IPS DF 6.9 (cell line): ENCODE measurements around the gene FGGY.
"Not testable (repeated sequence)": the region's sequence is repeated elsewhere in the genome, so short reads cannot be mapped to it uniquely, and the experiment has no call there.

ENCODE experiments used
- DNase-seq: peaks from one replicate; pipeline ENCODE4 v3.0.0-alpha.2; 2013; ENCODE audit warnings: low read depth, low spot score
- H3K27ac ChIP-seq: one replicate; pipeline ENCODE4 v1.5.1; 2013; ENCODE audit warnings: low read length, control low read depth
- H3K27me3 ChIP-seq: 2 replicates; pipeline ENCODE4 v1.6.1; 2013; ENCODE audit warnings: mild to moderate bottlenecking, low read length; ENCODE audit not compliant: control insufficient read depth, insufficient read depth
- H3K36me3 ChIP-seq: 2 replicates; pipeline ENCODE4 v1.6.1; 2013; ENCODE audit warnings: low read length; ENCODE audit not compliant: control insufficient read depth, insufficient read depth
- H3K4me1 ChIP-seq: 2 replicates; pipeline ENCODE4 v1.6.1; 2013; ENCODE audit warnings: low read length; ENCODE audit not compliant: control insufficient read depth, insufficient read depth
- H3K4me3 ChIP-seq: 2 replicates; pipeline ENCODE4 v1.5.1; 2013; ENCODE audit warnings: mild to moderate bottlenecking, low read length
- H3K9me3 ChIP-seq: 2 replicates; pipeline ENCODE4 v1.6.1; 2013; ENCODE audit warnings: low read length, inconsistent platforms; ENCODE audit not compliant: control insufficient read depth, insufficient read depth
- WGBS: extraction: QIAGEN DNeasy Blood & Tissue Kit; methylation state at CpG from one replicate; pipeline ENCODE4 v1.1.7; 2013; ENCODE audit warnings: mixed read lengths, missing lambda C conversion rate; ENCODE audit not compliant: insufficient read length, insufficient coverage; 5-methylcytosine and 5-hydroxymethylcytosine counted together

The FGGY gene

DNA sequence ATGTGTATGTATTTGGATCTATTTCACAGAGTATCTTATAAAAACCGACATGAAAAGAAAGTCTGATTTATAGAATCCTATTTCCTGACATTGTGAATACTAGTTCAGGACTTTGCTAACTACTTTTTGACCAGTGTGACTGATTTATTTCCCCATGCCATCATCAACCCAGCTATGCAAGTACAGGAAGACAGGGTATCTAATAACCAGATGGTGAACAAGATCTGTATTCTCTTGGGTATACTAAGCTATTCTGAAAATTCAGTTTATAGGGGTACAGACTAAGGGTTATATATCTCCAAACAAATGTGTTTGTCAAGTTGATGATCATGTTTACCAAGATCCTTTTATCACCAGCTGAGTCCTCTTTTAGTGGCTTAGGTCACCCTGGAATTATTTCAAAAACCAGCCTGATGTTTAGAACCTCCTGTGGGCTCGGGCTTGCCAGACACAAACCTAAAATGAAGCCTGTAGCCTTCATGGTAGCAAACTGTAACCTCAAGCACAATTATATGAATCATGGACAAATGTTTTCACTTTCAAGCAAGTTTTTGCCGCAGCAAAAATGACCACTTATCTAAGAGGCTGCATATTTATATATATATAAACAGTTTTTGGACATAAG lies 185.1 kb downstream of the FGGY start:
- no CpG with 5 or more reads among the region's 3 CpGs for WGBS
- H3K4me1 ChIP-seq, result no peaks in the 10 kb centered on the region
- no peak overlapping the region for H3K27ac ChIP-seq
- no peaks in the 10 kb centered on the region for H3K36me3 ChIP-seq
- no peak overlapping the region for H3K4me3 ChIP-seq
- no peaks in the 10 kb centered on the region for H3K9me3 ChIP-seq
- no peak for DNase-seq
- H3K27me3 ChIP-seq, result no peaks in the 10 kb centered on the region

DNA sequence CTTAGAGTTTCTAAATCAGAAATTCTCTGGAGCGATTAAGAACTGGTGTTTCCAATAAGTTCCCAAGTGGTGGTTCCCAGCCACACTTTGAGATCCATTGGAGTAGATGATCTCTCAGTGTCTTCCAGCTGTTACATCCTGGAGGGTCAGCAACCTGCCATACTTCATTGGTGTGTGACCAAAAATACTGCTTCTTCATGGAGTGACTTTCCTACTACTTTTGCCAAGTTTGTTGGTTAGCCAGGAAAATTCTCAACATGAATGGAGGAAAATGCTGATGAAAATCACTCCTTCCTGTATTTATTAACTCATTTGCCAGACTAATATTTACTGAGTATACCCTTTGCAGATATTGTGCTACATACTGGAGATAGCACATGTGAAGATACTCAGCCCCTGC lies 186.1 kb downstream of the FGGY start:
- Histone ChIP-seq H3K4me3 (no peak overlapping the region), H3K27me3 (no peaks in the 10 kb centered on the region), H3K27ac (no peak overlapping the region), H3K9me3 (no peaks in the 10 kb centered on the region), H3K36me3 (no peaks in the 10 kb centered on the region), H3K4me1 (no peaks in the 10 kb centered on the region)
- DNase-seq, result no peak
- no CpG with 5 or more reads among the region's 1 CpG for WGBS

DNA sequence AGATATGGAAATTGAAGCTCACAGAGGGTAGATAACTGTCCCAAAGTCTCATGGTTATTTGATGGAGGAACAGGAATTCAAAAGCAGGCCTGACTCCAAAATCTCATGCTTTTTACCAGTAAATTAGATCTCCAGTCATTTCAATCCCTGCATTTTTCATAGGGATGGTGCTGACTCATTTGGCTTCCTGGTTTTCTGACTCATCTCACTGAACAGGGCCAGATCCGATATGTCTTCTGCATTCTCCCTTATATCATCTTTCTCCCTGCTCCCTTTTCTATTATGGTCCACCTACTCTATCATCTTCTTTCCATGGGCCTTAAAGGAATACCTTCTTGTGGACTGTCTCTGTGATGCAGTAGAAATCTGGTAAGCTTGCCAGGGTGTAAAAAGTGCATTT lies 187.2 kb downstream of the FGGY start:
- Histone ChIP-seq H3K27me3 (no peaks in the 10 kb centered on the region), H3K36me3 (no peaks in the 10 kb centered on the region), H3K4me1 (no peaks in the 10 kb centered on the region), H3K27ac (no peak overlapping the region), H3K4me3 (no peak overlapping the region), H3K9me3 (no peaks in the 10 kb centered on the region)
- DNase-seq, result no peak
- no CpG with 5 or more reads among the region's 1 CpG for WGBS

DNA sequence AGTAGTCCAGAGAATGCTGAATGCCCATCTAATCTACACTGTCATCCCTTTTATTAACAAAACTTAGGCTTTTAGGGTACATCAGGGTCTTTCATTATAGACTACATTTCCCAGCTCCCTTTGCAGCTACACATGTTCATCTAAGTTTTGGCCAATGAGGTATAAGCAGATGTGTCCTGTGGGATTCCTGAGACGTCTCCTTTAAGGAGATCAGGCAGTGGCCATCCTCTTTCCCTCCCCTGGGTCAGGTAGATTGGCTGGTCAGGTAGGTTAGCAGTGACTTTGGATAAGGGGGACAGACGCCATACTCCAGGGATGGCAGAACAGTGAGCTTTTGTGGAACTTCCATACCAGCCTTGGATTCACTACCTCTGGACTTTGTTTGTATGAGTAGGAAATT lies 188.3 kb downstream of the FGGY start:
- Histone ChIP-seq H3K4me3 (no peak overlapping the region), H3K36me3 (no peaks in the 10 kb centered on the region), H3K4me1 (no peaks in the 10 kb centered on the region), H3K9me3 (no peaks in the 10 kb centered on the region), H3K27ac (no peak overlapping the region), H3K27me3 (no peaks in the 10 kb centered on the region)
- WGBS, result no CpG with 5 or more reads among the region's 2 CpGs
- DNase-seq, result no peak

DNA sequence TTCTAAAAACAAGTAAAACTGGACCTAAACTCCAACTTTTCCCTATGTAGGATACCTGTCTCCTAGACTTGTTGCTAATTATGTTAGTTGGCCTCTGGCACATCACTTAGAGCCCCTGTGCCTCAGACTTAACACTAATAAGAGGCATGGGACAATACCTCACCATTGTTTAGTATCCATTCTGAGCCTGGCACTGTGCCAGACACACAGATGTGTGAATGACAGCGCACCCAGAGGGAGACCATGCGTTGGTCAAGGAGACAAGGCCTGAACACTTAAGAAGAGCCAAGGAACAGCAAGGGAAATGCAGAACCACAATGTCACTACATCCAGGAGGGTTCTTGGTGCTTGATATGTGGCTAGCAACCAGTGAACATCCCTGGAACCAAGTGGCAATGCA lies 189.1 kb downstream of the FGGY start:
- WGBS, result no CpG with 5 or more reads among the region's 2 CpGs
- no peak for DNase-seq
- no peak overlapping the region for H3K27ac ChIP-seq
- H3K4me3 ChIP-seq, result no peak overlapping the region
- H3K4me1 ChIP-seq, result no peaks in the 10 kb centered on the region
- H3K27me3 ChIP-seq, result no peaks in the 10 kb centered on the region
- no peaks in the 10 kb centered on the region for H3K9me3 ChIP-seq
- H3K36me3 ChIP-seq, result no peaks in the 10 kb centered on the region

DNA sequence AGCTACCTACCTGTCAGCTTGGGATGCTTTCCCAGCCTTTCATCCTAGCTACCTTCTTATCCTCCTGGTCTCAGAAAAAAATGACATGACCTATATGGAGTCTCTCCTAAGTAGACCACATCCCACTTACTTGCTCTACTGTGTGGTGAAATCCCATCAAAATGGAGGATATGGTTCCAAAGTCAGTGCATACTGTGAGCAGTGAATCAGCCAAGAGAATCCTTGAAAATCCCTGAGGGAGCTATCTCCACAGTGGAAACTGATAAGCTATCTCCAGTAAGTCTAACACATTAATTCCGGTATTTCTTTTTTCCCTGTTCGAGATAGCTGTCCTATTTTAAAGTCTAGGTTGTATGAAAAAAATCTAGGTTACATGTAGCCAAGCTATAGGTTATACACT lies 189.7 kb downstream of the FGGY start:
- Histone ChIP-seq H3K27ac (no peak overlapping the region), H3K36me3 (no peaks in the 10 kb centered on the region), H3K4me3 (no peak overlapping the region), H3K27me3 (no peaks in the 10 kb centered on the region), H3K4me1 (no peaks in the 10 kb centered on the region), H3K9me3 (no peaks in the 10 kb centered on the region)
- no CpG with 5 or more reads among the region's 2 CpGs for WGBS
- DNase-seq, result no peak

DNA sequence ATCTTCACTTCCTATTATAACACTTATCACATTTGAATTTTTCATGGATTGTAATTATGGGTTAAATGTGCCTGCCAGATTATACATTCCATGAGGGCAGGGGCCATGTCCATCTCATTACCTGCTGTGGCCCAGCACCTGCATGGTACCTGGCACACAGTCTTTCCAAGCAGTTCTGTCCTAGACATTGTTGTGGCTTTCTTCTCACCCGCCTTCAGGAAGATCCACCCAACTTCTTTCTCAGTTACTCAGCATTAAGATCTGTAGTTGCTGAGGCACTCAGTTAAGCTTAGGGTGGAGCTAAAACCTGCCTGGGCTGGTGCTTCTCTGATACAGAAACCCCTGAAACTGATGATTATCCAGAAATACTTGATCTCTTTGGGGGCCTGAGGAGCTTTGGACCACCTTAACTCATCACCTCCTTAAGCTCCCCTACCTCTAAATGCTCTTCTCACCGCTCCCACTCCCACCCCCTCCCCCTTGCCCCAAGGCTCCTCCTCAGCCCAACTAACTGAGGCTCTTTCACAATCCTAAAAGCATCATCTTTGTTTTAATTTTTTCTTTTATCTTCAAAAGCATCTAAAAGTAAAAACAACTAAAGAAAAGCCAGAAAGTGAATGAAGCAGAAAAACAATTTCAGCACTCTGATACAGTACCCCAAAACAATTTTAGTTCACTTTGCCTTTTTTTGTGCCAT lies 190.6 kb downstream of the FGGY start:
- H3K27ac ChIP-seq, result no peak overlapping the region
- no peaks in the 10 kb centered on the region for H3K27me3 ChIP-seq
- WGBS, result no CpG with 5 or more reads among the region's 2 CpGs
- H3K9me3 ChIP-seq, result no peaks in the 10 kb centered on the region
- no peak for DNase-seq
- no peaks in the 10 kb centered on the region for H3K4me1 ChIP-seq
- H3K36me3 ChIP-seq, result no peaks in the 10 kb centered on the region
- no peak overlapping the region for H3K4me3 ChIP-seq

DNA sequence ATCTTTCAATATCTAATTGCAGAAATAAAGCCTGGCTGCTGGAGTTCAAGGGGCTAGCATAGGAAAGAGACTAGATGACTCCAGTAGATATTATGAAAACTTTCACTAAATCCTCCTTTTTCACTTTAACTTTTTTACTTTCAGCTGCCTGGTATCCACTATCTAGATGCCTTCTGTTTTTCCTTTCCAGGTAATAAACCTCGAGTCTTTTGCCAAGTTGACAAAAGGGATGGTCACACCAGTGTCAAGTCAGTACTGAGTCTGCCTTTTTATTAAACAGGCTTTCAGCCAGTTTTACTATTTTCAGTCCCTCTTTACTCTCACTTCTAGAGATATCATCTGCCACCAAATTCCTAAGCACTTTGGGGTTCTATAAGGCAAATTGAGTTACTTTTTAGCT lies 195.6 kb downstream of the FGGY start:
- Histone ChIP-seq H3K27me3 (no peaks in the 10 kb centered on the region), H3K9me3 (no peaks in the 10 kb centered on the region), H3K4me1 (no peaks in the 10 kb centered on the region), H3K4me3 (no peak overlapping the region), H3K36me3 (no peaks in the 10 kb centered on the region), H3K27ac (no peak overlapping the region)
- no CpG with 5 or more reads among the region's 1 CpG for WGBS
- DNase-seq, result no peak

DNA sequence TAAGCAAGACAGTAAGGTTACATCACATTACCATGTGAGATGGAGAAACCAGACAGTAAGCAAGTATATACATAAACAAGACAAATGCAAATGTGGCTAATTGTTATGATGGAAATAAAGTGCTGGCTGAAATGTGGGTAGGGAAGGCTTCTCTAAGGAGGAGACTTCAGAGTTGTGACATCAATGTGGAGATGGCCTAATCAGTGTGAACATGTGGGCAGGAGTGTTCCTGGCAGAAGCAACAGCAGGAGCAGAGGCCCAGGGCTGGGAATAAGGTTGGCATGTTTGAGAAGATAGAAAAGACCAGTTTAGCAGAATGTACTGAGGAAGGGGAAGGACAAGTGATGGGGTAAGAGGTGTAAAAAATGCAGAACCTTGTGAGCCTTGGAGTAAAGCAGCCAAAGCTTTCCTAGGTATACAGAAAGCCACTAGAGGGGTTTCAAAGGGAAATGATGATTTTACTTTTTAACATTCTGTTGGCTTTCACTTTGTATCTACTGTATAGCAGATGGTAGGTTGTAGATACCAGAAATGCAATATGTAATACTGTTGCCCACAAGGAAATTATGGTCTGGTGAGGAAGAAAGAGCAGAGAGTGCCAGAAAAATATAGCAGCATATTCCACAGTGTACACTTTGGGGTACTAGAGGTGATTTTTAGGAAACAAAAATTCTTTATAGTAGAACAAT lies 197.4 kb downstream of the FGGY start:
- Histone ChIP-seq H3K9me3 (no peaks in the 10 kb centered on the region; the same call in 1 of the 2 replicates), H3K4me1 (no peaks in the 10 kb centered on the region), H3K36me3 (no peaks in the 10 kb centered on the region), H3K27ac (no peak overlapping the region), H3K27me3 (no peaks in the 10 kb centered on the region), H3K4me3 (no peak overlapping the region)
- DNase-seq, result no peak

DNA sequence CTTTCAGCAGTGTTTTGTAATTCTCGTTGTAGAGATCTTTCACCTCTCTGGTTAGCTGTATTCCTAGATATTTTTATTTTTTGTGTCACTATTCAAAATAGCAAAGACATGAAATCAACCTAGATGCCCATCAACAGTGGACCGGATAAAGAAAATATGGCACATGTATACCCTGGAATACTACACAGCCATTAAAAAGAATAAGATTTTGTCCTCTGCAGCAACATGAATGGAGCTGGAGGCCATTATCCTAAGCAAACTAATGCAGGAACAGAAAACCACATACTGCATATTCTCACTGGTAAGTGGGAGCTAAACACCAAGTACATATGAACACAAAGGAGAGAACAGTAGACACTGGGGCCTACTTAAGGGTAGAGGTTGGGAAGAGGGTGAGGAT lies 199.3 kb downstream of the FGGY start:
- not testable (repeated sequence) for H3K4me3 ChIP-seq, H3K36me3 ChIP-seq, H3K9me3 ChIP-seq, DNase-seq, H3K4me1 ChIP-seq, H3K27ac ChIP-seq, H3K27me3 ChIP-seq
- no CpG with 5 or more reads among the region's 2 CpGs for WGBS
